HG03571 (cell line): ENCODE results near the gene KCTD5.
"Not testable (repeated sequence)": the region's sequence is repeated elsewhere in the genome, so short reads cannot be mapped to it uniquely, and the experiment has no call there.

Experiments
- ATAC-seq: cut with Tn5 transposase; IDR thresholded peaks from one replicate; pipeline ENCODE4 v1.9.1; 2021; ENCODE audit not compliant: unreplicated experiment

The KCTD5 gene

DNA sequence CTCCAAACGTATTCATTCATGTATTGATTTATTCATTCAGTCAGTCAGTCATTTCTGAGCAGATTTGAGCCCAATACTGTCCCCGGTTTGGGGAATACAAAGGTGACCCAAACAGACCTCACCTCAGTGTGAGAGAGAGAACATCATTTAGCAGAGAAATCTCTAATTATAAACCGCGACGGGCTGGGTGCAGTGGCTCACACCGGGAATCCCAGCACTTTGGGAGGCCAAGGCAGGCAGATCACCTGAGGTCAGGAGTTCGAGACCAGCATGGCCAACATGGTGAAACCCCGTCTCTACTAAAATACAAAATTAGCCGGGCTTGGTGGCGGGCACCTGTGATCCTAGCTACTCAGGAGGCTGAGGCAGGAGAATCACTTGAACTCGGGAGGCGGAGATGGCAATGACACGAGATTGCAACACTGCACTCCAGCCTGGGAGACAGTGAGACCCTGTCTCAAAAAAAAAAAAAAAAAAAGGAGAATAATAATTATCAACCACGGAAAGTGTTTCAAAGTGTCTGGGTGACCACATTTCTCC, 39.4 kb downstream of the KCTD5 start:
- not testable (repeated sequence) for ATAC-seq

DNA sequence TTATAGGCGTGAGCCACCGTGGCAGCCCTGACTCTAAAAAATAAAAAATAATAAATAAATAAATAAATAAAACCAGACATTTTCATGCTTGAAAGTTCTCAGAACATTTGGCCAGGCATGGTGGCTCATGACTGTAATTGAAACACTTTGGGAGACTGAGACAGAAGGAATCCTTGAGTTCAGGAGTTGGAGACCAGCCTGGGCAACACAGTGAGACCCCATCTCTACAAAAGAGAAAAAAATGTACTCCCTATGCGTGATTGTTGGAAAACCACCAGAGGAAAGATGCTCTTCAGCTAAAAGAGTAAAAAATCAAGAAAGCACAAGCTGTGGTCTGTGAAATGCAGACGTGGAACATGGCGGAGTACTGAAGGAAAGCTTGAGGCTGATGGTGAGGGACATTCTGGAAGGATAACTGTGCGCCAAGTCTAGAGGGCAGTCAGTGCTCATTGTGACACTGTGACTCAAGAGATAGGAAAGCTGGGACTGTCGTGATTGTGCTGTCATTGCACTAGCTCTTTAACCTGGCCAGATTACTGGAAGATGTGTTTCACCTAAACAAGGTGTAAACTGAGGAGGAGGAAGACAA, 41.9 kb downstream of the KCTD5 start:
- ATAC-seq: no peak

DNA sequence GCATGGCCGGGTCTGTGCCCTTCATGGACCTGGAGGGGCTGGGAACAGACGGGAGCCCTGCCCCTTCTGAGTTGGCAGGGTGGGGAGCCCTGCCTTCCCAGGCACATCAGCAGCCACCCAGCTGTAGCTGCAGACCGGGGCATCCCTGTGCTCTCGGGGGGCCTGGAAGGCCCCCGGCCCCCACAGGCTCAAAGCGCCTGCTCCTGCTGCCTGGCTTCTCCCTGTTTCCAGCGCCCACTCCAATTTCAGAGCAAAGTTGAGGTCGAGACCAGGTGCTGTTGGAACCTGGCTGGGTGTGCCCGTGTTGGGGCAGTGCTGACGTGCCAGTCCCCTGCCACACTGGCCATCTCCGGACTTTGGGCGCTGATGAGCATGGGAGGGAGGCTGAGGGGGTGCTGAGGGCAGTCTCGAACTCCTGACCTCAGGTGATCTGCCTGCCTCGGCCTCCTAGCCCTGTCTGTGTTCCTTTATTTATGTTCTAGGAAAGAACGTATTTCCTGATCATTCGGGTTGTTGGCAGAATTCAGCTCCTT, 42.6 kb downstream of the KCTD5 start:
- no peak for ATAC-seq

DNA sequence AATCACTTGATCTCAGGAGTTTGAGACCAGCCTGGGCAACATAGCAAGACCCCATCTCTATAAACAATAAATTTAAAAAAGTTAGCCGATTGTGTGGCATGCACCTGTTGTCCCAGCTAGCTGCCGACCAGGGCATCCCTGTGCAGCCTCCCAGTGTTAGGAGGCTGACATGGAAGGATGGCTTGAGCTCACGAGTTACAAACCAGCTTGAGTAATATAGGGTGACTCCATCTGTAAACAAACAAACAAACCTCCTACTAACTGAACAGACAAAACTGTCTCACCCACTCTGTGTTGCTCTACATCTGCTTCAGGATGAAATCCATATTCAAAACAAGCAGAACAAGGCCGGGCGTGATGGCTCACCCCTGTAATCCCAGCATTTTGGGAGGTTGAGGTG, 44.6 kb downstream of the KCTD5 start:
- ATAC-seq: no peak

DNA sequence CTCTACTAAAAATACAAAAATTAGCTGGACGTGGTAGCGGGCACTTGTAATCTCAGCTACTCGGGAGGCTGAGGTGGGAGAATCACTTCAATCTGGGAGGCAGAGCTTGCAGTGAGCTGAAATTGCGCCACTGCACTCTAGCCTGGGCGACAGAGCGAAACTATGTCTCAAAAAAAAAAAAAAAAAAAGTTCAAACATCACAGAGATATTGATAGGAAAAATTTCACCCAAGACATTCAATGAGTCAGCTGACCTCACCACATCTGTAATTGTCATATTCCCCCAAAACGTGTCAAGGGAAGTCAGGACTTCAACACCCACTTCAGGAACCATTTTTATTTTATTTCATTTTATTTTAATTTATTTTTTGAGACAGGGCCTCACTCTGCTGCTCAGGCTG, 45.7 kb downstream of the KCTD5 start:
- no peak for ATAC-seq

DNA sequence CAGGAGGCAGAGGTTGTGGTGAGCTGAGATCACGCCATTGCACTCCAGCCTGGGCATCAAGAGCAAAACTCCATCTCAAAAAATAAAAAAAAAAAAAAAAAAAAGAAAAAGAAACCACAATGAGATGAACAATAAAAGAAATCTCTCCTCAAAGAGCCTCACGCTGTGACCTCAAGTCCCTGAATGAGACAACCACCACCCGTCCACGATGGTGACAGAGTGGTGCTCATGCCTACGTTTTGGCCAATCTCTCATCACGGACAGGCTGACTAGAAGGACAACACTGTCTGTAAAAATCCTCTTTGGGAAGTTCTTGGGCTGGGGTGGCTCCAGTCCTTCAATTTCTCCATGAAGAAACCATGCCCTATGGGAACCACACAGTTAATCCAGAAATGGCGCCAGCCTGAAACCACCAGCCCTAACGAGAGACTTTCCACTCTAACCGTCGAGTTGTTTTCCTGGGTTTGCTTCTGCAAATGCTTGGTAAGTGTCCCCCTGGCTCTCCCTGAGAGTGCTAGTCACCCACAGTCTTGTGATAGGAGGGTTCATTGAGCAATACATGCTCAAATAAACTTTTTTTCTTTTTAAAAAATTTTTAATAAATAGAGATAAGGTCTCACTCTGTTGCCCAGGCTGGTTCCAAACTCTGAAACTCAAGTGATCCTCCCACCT, 52.7 kb downstream of the KCTD5 start:
- ATAC-seq: no peak

DNA sequence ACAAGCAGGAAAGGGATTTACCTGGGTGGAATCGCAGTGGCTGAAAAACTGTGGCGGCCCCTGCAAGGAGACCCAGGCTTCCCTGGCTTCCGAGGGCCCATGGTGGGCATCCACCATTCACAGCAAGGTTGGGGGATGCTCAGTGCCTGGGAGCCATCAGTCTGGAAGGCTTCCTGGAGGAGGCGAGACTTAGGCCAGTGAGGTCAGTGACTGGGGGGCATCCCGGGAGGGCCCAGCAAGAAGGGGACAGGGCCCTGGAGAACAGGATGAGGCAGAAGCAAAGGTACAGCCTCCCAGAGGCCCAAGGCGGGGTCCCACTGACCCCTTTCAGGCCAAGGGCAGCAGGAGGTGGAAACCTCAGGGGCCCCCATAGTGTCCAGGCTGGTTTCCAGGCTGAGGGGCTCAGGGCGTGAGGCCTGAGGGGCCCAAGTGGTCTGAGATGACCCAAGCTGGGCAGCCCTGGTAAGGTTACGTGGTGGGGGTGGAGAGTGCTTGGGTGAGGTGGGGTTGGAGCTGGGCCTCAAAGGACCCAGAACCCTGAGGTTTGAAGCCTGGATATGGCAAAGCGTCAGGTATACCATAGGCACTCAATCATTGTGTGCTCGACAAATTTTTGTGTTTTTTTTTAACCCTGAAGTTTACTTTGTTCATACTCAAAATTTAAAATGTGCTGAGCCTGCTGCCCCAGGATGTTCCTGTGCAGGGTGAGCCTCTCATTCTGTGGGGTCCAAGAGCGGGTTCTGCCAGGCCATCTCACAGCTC, 54.3 kb downstream of the KCTD5 start:
- no peak for ATAC-seq

DNA sequence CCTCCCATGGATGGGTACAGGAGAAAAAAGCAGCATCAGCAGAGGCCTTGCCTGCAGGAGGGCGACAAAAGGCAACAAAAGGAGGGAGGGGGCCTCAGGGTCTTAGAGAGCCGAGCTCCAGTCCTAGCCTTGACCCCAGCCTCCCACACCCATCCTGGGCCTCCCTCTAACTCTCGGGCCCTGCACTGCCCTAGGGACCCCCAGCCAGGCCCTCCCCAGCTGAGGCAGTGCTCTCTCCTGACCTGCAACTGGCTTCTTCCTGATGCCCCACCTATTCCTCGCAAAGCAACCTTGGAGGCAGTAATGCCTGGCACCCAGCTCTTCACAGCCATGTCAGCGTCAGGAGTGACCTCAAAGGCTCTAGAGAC, 54.9 kb downstream of the KCTD5 start:
- no peak for ATAC-seq

DNA sequence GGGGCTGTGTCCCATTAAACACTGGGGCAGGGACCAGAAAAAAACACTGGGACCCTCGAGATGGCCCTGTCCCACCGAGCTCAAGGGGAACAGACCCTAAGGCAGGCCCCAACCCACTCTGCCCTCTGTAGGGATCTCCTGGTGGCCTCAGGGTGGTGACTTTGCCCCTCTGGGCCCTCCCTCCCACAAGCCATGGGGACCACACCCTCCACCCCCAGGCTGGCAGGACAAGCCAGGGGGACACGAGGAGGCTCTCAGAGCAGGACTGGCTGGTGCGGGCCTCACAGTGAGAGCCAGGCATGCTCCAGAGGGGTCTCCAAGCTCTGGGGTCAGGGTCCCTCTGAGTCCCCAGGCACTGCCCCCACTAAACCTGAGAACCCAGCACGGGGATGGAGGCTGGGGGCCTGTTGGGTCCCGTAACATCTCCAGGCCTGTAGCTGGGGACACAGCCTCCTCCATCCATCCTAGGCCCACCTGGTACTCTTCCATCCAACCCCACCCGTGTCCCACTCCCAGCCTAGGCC, 55.6 kb downstream of the KCTD5 start:
- ATAC-seq: no peak

DNA sequence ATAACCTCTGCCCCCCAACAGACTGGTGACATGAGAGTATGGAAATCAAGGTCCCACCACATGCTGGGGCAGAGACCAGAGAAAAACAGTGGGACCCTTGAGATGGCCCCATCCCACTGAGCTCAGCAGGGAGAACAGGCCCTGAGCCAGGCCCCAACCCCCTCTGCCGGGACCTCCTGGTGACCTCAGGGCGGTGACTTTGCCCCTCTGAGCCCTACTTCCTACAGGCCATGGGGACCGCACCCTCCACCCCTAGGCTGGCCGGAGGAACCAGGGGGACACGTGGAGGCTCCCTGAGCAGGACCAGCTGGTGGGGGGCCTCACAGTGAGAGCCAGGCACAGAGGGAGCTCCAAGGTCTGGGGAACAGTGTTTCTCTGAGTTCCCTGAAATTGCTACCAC, 56.3 kb downstream of the KCTD5 start:
- no peak for ATAC-seq

DNA sequence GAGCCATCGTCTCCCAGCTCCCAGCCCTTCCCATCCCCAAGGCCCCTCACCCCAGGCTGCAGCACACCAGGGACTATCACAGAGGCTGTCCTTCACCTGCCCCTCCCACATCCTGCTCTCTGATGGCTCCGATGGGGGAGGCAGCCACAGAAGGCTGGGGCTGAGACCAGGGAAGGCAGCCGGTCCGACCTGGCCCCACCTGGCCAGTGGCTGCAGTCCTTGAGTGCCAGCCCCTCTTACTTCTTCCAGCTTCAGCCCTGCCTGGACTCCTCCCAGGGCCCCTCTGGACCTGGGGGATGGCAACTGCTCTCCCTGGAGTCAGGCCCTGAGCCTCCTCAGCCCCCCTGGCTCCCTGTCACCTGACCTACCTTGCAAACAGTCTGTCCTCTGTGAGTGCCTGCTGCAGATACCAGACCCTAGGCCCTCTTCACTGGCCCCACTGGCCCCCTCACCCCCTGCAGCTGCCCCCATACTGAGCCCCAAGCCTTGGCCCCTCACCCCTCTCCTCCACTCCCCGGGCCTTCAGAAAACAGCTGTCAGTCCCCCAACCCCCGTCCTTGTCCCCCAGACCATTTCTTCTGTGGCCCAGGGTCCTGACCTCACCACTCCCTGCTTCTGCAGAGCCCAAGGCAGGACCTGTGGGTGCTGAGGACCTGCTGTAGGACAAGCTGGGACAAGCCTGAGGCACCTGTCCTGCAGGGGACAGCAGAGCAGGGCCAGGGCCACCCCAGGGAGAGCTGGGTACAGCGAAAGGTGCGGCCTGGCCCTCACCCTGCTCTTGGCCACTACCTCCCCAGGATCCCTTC, 57.5 kb downstream of the KCTD5 start:
- no peak for ATAC-seq

DNA sequence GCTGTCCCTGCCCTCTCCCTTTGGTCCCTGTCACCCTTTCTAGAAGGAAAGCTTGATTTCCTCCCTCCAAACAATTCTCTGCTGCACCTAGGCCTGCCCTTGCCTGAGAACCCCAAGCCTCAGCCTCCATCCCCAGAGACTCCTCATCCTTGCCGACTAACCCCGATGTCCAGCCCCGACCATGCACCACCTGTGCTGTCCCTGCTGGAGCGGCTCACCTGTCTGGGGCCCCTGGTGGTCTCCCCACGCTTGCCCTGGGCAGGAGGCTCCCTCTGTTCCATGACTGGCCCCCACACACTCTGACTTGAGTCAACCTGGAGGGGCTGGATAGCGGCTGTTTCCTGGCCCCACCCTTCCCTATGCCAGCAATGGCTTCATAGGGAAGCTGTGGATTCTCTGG, 58.2 kb downstream of the KCTD5 start:
- ATAC-seq: no peak

DNA sequence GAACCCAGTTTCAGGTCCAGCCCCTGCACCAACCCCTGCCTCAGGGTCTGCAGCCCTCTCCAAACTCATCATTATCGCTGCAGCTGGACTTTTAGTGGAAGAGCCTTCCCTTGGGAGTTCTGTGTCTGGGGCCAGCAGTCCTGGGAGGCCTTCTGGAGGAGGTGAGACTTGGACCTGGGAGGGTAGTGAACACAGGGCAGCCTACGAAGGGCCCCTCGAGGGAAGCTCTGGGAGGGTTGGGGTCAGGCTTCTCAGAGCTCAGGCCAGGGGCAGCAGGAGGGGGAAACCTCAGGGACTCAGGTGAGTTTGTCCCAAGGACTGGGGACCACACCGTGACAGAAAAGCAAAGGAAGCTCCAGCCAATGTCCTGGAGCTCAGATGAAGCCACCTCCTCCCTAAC, 58.8 kb downstream of the KCTD5 start:
- ATAC-seq: no peak

DNA sequence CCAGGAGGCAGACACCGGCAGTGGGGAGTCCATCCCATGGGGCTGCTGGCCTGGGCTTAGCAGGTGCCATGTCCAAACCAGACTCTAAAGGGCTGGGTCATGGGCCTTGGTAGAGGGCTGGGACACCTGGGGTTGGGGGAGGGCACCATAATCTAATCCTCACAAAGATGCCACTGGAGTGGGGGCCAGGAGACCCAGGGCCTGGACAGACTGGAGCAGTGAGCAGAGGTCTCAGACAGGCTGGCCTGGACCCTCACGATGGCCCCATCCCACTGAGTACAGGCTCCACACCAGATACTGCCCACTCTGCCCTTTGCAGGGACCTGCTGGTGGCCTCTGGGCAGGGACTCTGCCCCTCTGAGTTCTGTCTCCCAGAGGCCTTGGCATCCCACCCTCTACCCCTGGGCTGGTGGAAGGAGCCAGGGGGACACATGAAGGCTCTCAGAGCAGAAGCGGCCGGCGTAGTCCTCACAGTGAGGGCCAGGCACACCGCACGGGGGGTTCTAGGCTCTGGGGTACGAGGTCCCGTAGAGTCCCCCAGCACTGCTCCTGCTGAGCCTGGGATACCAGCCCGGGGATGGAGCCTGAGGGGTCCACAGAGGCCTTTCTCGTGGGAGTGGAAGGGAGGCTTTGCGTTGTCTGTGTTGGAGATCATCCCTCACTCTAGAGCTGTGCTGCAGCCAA, 60.1 kb downstream of the KCTD5 start:
- no peak for ATAC-seq

DNA sequence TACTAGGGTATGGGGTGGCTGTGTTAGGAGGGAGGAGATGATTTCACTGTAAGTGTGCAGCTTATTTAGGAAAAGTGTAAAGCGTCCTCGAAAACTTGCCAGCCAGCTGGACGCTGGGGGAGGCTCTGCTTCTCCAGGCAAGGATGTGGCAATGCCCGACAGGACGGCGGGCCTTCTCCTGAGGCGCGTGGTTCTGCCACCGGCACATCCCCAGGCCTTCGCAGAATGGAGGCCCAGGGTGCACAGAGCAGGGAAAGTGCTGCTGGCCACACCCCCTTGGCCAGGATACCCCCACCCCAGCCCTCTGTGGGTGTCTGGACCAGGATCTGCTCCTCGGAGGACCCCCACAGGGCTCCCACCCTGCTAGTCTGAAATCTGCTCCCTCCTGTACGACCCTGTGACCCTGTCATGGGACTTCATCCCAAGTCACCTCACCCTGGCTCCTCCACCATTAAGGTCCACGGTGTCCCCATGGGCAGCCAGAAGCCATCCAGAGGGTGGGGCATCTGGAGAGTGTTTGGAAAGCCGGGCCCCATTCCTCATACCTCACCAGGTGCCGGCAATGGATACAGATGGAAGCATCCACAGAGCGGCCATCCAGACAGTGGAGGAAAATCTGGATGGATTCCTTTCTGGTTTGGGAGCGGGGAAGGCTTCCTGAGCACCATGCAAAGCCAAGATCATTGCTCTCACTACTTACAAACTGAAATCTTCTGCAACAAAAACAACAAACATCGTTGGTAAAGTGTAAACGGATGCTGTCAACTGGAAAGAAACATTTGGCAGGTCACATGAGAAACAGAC, 60.9 kb downstream of the KCTD5 start:
- ATAC-seq: no peak

DNA sequence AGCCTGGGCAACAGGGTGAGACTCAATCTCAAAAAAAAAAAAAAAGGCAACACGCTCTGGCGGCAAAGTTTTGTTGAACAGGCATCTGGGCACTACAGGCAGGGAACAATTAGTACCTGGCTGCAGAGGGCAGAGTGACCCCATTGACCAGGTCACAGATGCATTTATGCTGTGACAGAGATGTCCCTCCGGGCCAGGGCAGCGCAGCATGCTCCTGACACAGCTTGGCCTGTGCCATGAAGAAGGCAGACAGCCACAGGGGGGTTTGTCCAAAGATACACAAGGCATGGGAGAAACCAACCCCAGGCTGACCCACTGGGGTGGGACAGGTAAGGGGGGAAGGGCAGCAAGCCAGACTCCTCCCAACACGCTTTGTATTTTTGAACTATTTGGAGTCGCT, 62.4 kb downstream of the KCTD5 start:
- ATAC-seq: no peak

DNA sequence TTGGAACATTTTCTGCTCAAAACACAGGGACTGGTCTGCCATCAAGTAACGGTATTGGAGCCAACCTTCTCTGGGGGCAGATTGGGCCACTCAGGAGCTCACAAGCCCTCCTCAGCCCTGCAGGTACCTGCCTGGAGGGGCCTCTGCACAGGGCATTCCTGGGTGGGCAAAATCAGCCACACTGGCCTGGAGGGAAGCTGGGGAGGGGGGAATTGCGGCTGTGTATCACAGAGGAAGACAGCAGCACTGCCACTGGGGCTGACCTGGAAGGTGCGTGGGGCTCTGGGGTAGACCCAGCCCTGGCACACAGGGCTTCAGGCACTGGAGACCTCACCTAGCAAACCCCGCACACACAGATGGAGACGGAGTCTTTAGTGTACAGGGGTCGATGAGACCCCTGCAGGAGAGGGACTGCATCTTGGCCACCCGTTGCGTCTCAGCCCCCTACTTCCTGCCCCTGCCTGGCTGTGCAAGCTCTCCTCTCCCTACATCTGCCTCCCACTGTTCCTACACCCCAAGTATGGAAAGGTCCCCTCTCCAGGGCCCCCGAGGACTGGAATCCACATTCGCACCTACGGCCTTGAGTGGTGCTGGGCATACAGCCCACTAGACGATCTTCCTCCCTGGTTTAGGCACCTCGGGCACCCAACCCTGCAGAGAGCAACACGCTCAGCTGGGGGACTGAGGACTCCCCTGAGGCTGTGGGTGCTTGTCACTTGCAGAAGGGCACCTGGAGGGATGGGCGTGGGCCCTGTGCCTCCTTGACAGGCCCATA, 63.0 kb downstream of the KCTD5 start:
- ATAC-seq: no peak

DNA sequence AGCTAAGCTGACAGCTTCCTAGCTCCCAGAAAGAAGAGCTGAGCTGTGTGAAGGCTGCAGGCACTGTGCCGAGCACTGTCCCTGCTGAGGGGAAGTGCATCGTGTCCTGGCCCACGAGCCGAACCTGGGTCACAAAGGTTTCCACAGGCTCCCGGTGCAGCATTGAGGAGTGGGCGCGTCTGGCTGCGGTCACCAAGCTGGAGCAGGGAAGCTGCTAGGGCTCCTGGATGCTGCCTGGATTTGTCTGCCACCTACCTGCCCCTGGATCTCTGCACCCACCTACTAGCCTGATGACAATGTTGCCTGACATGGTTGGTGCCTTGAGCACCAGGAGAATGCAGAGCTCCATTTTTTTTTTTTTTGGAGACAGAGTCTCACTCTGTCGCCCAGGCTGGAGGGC, 63.6 kb downstream of the KCTD5 start:
- ATAC-seq: no peak
